ENCODE results near the gene PDXK.

- TF ChIP-seq CTCF (IDR thresholded peaks at IDR 0.05) (no peak), EZH2 (IDR thresholded peaks at IDR 0.05) (no peak)
These were observed 33.1 kb downstream of the PDXK start for GRCh38 chr21:43751955-43752591.
